ENCODE results near the gene RAPGEF5.

GRCh38 chr7:22248111-22248809, 108.7 kb downstream of the RAPGEF5 start:
- TF ChIP-seq RAD21 (IDR thresholded peaks at IDR 0.05; ENCODE audit: low read length) (no peak), CTCF (IDR thresholded peaks at IDR 0.05) (no peak), ZBTB33 (IDR thresholded peaks at IDR 0.05; ENCODE audit: borderline replicate concordance, low read depth) (no peak), CHD2 (IDR thresholded peaks at IDR 0.05; ENCODE audit: low read length, partially characterized antibody) (no peak), GABPA (IDR thresholded peaks at IDR 0.05; ENCODE audit: low read depth) (no peak), TAF1 (IDR thresholded peaks at IDR 0.05; ENCODE audit: borderline replicate concordance, low read depth, low read length) (no peak), SIN3A (IDR thresholded peaks at IDR 0.05; ENCODE audit: borderline replicate concordance, low read depth, low read length) (no peak)
